Measurements from ENCODE around the gene HYAL1. TPM values are rescaled to one million over a fixed set of nuclear protein-coding genes. Genes with fewer than 3 reads are reported as not detected.

The HYAL1 gene
- total RNA-seq, 2 donors from 2014 or later: 2.0 TPM

DNA sequence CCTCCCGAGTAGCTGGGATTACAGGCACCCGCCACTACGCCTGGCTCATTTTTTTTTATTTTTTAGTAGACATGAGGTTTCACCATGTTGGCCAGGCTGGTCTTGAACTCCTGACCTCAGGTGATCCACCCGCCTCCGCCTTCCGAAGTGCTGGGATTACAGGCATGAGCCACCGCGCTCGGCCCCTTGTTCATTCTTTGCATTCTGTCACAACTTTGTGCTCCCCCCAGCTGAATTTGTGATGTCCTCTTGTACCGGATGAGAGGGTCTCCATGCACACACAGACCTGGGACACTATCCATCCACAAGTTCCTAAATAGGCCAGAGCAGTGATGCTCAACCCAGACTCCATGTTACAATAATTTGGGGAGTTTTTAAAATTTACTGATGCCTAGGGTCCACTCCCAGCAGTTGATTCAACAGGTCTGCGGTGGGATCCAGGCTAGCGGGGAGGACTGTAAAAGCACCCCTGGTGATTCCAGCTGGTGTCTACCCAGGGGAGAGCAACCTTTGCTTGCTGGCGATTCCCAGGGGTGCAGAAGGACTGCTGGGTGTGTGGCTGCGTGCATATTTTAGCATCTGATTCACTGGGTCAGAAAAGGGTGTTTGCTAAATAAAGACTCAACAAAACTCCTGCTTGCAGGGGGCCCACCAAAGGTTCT lies 36.2 kb upstream of the HYAL1 start:
- H3K4me3 ChIP-seq: peak overlapping the region in 1 of 2 donors; percentile 31
- H3K27ac ChIP-seq: no peak overlapping the region
- H3K36me3 ChIP-seq: no peaks in the 10 kb centered on the region
- H3K4me1 ChIP-seq (replicated peaks): peaks cover 23% of the 10 kb centered on the region
- H3K9me3 ChIP-seq: no peaks in the 10 kb centered on the region
- DNase-seq (ENCODE audit: low spot score): no peak
- no peaks in the 10 kb centered on the region for H3K27me3 ChIP-seq (replicated peaks; ENCODE audit: insufficient read depth)
- intact Hi-C loops (cut with DNase I): loop anchor here (10.0 kb wide), 1 partner anchor 1065 kb away; no protein-coding TSS in a partner anchor
- 93% methylated on average over 14 of the region's 14 CpGs for WGBS
- TF ChIP-seq, protein P1, sequence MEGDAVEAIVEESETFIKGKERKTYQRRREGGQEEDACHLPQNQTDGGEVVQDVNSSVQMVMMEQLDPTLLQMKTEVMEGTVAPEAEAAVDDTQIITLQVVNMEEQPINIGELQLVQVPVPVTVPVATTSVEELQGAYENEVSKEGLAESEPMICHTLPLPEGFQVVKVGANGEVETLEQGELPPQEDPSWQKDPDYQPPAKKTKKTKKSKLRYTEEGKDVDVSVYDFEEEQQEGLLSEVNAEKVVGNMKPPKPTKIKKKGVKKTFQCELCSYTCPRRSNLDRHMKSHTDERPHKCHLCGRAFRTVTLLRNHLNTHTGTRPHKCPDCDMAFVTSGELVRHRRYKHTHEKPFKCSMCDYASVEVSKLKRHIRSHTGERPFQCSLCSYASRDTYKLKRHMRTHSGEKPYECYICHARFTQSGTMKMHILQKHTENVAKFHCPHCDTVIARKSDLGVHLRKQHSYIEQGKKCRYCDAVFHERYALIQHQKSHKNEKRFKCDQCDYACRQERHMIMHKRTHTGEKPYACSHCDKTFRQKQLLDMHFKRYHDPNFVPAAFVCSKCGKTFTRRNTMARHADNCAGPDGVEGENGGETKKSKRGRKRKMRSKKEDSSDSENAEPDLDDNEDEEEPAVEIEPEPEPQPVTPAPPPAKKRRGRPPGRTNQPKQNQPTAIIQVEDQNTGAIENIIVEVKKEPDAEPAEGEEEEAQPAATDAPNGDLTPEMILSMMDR (IDR thresholded peaks at IDR 0.05): no peak
- TF ChIP-seq POLR2AphosphoS5 (IDR thresholded peaks at IDR 0.05): no peak
- no peak for TF ChIP-seq POLR2A (IDR thresholded peaks at IDR 0.05)

DNA sequence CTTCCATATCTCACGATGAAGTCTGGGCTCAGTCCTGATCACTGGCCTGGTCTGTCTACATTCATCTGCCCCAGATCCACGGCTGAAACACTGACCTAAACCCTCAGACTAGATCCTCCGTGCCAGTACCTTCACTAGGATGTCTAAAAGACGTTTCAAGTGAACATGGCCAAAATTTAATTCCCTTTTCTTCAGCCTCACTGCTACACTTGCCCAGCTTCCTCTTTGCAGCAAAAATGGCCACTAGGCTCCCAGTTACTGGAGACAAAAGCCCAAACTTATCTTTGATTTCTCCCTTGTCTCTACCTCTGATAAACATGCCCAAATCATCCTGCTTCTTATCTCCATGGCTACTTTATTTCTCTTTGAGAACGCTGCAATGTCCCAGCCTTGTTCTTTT lies 35.6 kb upstream of the HYAL1 start:
- H3K27me3 ChIP-seq (replicated peaks; ENCODE audit: insufficient read depth): no peaks in the 10 kb centered on the region
- H3K9me3 ChIP-seq: no peaks in the 10 kb centered on the region
- intact Hi-C loops (cut with DNase I): no loop called here
- 82% methylated on average over 5 of the region's 5 CpGs for WGBS
- TF ChIP-seq, protein P1 (IDR thresholded peaks at IDR 0.05): no peak
- TF ChIP-seq POLR2AphosphoS5 (IDR thresholded peaks at IDR 0.05) (no peak), POLR2A (IDR thresholded peaks at IDR 0.05) (no peak)
- H3K4me1 ChIP-seq (replicated peaks): peaks cover 26% of the 10 kb centered on the region
- no peaks in the 10 kb centered on the region for H3K36me3 ChIP-seq
- H3K27ac ChIP-seq: peak overlapping the region in 1 of 2 donors; percentile 95
- H3K4me3 ChIP-seq: no peak overlapping the region
- DNase-seq (ENCODE audit: low spot score): no peak

DNA sequence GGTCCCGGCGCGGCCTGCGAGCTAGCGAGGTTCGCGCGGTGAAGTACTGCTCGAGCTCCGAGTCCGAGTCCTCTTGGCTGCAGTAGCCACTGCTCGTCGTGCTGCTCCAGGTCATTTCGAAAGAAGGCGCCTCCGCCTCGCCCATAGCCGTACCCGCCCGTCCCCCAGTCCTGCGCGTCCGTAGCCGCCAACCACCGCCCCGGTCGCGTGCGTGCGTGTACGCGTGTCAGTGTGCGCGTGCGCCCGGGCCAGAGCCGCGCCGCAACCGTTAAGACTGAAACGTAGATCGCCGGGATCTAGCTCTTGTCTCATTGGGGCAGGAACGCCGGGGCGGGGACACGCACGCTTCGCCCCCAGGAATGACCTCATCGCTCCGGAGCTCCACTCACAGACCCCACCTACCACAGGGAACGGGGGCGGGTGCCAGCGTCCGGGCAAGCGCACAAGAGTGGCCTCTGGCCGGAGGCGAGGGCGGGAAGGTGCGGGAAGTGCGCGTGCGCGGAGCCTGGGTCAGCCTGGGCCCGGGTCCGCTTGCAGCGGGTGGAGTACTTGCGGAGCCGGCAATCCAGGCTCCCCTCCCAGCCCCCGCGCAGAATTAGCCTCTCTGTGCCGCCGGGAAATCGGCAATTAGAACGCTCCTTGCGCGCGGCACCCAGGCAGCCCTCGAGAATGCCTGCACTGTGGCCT lies 33.9 kb upstream of the HYAL1 start:
- Histone ChIP-seq H3K4me3 (peak overlapping the region; percentile 64 to 78), H3K4me1 (replicated peaks) (peaks cover 34% of the 10 kb centered on the region), H3K27ac (peak overlapping the region; percentile 93 to 95), H3K36me3 (no peaks in the 10 kb centered on the region), H3K27me3 (replicated peaks; ENCODE audit: insufficient read depth) (no peaks in the 10 kb centered on the region), H3K9me3 (no peaks in the 10 kb centered on the region)
- under 1% methylated on average over 76 of the region's 79 CpGs for WGBS
- TF ChIP-seq POLR2AphosphoS5 (IDR thresholded peaks at IDR 0.05) (peak; percentile 98), POLR2A (IDR thresholded peaks at IDR 0.05) (peak; percentile 97)
- TF ChIP-seq, protein P1 (IDR thresholded peaks at IDR 0.05): no peak
- peak; percentile 99 for DNase-seq (ENCODE audit: low spot score)
- intact Hi-C loops (cut with DNase I): no loop called here

DNA sequence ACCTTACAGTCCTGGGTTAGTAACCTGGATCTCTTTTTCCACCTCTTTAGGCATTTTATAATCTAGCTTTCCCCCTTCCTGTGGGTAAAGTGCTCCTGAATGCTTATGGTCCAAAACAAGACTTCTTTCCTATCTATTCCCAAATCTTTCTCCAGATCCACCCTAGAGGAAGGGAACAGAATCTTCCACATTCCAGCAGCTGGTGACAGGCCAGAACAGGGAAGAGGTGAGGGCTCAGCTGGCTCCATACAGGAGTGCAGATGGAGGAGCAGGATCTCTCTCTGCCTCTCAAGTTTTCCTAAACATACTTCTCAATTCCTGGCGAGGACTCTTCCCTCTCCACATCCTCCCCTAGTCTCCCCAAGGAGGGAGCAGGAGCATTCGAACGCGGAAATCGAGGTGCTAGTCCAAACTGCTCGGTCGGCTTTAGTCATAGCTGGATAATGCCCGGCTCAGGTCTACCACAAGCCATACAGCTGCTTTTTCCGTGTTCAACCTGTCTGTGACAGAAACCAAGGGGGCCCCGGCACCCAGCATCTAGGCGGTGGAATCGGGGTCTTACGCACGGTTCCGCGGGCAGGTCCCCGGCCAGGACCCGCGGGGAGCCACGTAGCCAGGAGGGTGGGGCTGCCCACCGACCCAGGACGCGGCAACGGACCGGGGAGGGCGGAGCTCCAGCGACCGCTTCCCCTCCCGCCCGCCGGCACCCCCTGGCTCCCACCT lies 33.2 kb upstream of the HYAL1 start:
- H3K36me3 ChIP-seq: peaks cover 0 to 3% of the 10 kb centered on the region in 2 donors
- TF ChIP-seq POLR2AphosphoS5 (IDR thresholded peaks at IDR 0.05) (peak; percentile 17), POLR2A (IDR thresholded peaks at IDR 0.05) (no peak)
- TF ChIP-seq, protein P1 (IDR thresholded peaks at IDR 0.05): peak in 2 of 4 experiments; percentile 13 to 14
- H3K4me3 ChIP-seq: peak overlapping the region; percentile 64 to 78
- DNase-seq (ENCODE audit: low spot score): no peak
- H3K9me3 ChIP-seq: no peaks in the 10 kb centered on the region
- intact Hi-C loops (cut with DNase I): no loop called here
- WGBS: 0% methylated on average over 20 of the region's 31 CpGs
- H3K27ac ChIP-seq: peak overlapping the region; percentile 93 to 95
- H3K4me1 ChIP-seq (replicated peaks): peaks cover 34% of the 10 kb centered on the region
- H3K27me3 ChIP-seq (replicated peaks; ENCODE audit: insufficient read depth): no peaks in the 10 kb centered on the region

Data from prostate gland (tissue), 2 donors.